ENCODE data around the gene BMF.

Gene BMF

GRCh38 chr15:40103864-40104271 is 4.8 kb downstream of the BMF start:
- DNase-seq (ENCODE audit: low spot score), result no peak

- DNase-seq (ENCODE audit: low spot score), result peak; percentile 72
Measured at GRCh38 chr15:40102897-40103858, 5.5 kb downstream of the BMF start.

DNA sequence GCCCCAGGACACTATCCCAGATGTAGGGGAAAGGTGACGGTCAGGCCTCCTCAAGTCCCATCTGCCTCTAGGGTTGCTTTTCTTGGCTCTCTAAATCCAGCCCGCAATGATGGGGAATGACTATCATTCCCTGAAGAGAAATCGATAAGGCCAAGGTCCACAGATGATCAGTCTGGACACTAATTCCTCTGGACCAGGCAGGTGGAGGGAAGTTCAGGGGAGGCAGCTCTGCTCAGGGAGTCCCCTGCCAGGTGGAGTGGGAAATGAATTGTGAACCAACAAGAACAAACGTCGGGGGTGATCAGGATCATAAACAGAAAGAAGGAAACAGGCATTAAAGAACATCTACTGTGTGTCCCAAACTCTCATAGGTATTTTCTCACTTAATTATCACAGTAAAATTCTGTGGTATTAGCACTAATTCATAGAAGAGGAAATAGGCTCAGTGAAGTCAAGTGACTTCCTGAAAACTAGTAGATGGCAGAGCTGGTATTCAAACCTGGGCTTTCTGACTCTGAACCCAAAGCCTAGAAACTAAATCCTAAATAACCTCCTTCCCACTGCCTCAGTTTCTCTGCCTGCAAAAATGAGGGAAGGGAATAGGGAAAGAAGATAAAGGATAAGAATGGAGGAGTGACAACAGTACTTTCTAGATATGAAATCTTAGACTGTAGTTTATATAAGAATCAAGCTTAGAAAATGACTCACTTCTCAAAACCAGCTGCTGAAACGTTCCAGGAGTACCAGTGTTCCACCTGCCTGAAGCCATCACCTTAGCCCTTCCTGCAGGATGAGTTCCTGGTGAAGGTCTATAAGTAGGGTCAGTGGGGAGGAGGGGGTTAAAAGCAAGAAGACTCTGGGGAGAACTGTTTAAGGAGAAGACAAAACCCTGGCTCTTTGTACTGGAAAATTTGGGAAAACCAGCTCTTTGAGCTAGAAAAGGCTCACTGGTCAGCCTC is 7.5 kb downstream of the BMF start:
- no peak for DNase-seq (ENCODE audit: low spot score)

- no peak for DNase-seq (ENCODE audit: low spot score)
Measured at GRCh38 chr15:40100123-40100946, 8.3 kb downstream of the BMF start.

GRCh38 chr15:40098489-40099261 is 10.0 kb downstream of the BMF start:
- peak; percentile 96 for DNase-seq (ENCODE audit: low spot score)

DNA sequence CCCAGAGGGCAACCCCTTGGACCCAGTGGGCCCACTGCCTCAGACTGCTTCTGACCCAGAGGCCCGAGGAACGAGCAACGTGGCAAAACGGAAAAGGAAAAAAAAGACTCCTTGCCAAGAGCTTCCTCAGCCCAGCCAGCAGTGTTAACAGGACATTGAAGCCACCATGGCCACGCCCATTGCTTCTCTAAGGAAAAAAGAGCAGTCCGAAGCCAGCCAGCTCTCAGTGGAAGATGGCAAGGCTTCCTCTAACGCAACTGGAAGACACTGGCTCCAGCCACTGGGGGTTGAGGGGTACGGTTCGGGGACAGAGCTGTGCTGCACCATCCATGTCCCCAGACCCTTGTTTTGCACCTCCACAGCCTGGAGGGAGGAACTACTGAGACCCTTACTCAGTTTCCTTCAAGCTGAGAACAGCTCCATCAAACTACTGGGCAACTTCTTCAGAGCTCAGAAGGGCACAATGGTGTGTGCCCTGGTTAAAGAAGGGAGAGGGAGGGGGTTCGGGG is 10.7 kb downstream of the BMF start:
- DNase-seq (ENCODE audit: low spot score), result no peak

GRCh38 chr15:40097096-40097967 is 11.3 kb downstream of the BMF start:
- no peak for DNase-seq (ENCODE audit: low spot score)

DNA sequence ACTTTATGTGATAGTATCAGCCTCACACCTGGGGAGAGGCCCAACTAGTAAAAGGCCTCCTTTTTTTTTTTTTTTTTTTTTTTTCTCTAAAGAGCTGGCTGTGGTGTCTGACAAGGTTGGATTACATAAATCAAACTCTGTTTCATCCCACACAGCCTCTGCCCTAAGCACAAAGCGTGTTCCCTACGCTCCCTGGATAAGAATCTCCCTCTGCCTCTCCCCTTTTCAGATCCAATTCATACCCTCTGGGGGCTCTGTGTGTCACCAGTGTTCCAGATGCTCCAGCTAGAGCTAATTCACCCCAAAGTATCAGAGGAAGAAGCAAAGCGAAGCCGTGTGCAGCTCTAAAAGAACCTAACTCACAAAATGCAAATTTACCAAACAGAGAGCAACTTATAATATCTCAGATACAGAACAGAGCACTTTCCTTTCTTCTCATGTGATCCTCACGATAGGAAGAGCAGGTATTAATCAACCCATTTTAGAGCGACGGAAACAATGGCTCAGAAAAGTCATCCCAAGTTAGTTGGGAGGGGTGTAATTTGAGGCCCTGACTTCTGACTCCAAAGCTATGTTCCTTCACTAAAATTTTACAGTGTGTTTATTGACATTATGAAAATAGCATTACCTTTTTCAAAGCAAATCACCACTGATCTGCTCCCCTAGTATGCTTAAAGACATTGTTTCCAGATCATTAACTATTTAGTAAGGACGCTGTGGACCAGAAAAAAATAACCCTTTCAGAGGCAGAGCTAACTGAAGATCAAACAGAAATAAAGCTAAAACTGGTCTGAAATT is 12.4 kb downstream of the BMF start:
- no peak for DNase-seq (ENCODE audit: low spot score)

DNA sequence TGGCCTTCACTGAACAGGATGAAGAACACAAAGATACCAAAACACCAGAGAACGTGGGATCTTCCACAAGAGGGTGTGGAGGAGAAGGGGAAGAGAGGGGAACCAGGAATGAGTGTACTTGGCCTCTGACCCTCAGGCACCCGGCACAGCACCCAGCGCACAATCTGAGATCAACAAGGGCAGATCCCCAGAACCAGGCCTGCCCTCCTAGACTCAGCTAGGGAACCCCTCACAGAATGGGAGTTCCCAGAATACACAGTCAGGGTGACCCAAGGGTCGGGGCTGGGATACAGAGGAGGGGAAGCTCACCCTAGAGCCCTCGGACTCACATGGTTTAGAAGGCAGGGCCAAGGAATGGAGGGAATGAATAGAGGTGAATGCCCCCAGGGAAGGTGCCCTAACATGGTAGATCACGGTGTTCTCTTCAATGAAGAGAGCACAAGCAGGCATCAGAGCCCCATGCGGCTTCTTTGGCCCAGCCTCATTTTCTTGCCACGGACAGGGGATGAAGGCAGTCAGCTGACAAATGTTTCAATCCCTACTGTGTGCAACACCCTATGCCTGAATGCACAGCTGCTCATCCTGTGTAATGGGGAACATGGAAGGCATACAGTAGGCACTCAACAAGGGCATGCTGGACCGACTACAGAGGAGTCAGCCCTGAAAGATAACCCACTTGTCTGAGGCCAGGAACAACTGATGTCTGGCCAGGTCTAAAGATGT is 13.1 kb downstream of the BMF start:
- DNase-seq (ENCODE audit: low spot score), result no peak

- no peak for DNase-seq (ENCODE audit: low spot score)
Measured at GRCh38 chr15:40094156-40094555, 14.5 kb downstream of the BMF start.

- no peak for DNase-seq (ENCODE audit: low spot score)
Measured at GRCh38 chr15:40092979-40093869, 15.5 kb downstream of the BMF start.

DNA sequence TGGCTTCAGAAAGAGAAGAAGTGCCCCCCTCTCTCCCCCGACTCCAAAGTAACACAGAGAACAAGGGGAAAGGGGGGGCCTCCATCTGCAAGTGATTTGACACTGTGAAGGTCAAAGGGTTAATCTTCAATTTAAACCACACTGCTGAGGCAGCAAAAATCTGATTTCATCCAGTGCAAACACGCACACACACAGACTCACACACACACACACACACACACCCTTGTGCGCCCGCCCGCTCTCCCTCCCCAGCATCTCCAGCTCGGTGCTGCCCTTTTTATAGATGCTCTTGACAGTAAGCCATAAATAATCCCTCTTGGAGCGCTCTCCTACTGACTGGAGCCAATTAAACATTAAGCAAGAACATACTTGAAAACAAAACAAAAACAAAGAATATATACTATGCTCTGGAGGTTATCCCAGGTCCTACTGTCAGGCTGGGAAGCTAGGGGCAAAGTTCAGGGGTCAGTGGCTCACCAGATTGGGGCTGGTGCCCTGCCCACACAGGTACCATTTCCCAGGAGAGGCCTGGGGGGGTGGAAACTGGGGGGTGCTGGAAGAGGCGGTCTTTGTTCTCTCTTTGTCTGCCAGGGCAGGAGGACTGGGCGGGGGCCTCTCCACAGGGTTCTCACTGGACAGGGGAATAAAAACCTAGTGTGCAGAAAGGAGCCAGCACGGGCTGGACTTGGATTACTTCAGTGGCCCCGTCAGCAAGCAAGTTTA is 16.3 kb downstream of the BMF start:
- no peak for DNase-seq (ENCODE audit: low spot score)

- DNase-seq (ENCODE audit: low spot score), result no peak
Measured at GRCh38 chr15:40091861-40092255, 16.8 kb downstream of the BMF start.

- no peak for DNase-seq (ENCODE audit: low spot score)
Measured at GRCh38 chr15:40090774-40091455, 17.8 kb downstream of the BMF start.

DNA sequence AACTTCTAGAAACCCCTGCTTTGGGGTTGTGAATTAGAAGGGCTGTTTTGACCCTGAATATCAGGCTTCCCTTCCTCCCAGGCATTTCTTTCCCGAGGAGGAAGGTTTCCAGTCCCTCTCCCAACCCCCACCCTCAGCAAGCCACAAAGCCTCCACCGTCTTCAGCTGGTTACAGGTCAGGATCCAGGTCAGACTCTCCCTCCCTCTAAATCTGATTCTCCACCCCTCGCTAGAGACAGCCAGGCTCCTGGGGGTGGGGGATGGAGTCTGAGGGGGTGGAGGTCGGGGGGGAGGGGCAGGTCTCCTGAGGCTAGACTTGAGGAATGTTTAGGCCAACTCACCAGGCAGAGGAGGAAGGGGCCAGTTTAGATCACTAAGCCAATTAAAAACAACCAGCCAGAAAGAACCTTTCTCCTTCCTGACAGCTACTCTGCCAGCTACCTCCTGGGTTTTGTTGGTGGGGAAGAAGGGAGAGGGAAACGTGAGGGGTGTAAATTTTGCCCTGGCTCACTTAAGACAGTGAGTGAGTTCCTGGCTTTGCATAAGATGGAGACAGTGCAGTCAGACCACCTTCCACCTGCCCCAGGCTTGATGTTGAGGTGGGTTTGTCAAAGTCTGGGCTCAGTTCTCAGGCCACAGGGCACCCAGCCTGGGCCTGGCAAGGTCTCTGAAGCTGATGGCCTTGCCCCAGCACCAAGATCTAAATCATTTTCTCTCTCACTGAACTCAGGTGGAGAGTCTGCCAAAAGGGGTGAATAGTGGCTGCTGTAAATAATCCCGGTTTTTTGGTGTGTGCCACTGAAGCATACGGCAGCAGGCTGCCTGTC is 19.5 kb downstream of the BMF start:
- no peak for DNase-seq (ENCODE audit: low spot score)
